Measurements from ENCODE around the gene CLEC4A.
A peak's percentile ranks its signal among the peaks of the same experiment; 100 is the strongest.
"Not testable (repeated sequence)": the region's sequence is repeated elsewhere in the genome, so short reads cannot be mapped to it uniquely, and the experiment has no call there.

CLEC4A gene

GRCh38 chr12:8108808-8109398 is 14.5 kb upstream of the CLEC4A start:
- TF ChIP-seq, protein P1, sequence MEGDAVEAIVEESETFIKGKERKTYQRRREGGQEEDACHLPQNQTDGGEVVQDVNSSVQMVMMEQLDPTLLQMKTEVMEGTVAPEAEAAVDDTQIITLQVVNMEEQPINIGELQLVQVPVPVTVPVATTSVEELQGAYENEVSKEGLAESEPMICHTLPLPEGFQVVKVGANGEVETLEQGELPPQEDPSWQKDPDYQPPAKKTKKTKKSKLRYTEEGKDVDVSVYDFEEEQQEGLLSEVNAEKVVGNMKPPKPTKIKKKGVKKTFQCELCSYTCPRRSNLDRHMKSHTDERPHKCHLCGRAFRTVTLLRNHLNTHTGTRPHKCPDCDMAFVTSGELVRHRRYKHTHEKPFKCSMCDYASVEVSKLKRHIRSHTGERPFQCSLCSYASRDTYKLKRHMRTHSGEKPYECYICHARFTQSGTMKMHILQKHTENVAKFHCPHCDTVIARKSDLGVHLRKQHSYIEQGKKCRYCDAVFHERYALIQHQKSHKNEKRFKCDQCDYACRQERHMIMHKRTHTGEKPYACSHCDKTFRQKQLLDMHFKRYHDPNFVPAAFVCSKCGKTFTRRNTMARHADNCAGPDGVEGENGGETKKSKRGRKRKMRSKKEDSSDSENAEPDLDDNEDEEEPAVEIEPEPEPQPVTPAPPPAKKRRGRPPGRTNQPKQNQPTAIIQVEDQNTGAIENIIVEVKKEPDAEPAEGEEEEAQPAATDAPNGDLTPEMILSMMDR (IDR thresholded peaks at IDR 0.05), result peak; percentile 97
- peaks cover 0 to 25% (median 4%) of the 10 kb centered on the region in 3 donors for H3K36me3 ChIP-seq
- H3K9me3 ChIP-seq, result no peaks in the 10 kb centered on the region
- H3K27ac ChIP-seq, result no peak overlapping the region
- H3K4me3 ChIP-seq, result no peak overlapping the region
- no peaks in the 10 kb centered on the region for H3K4me1 ChIP-seq
- peak; percentile 80 to 82 for DNase-seq
- no peaks in the 10 kb centered on the region for H3K27me3 ChIP-seq
- intact Hi-C loops (cut with DNase I; ENCODE audit: low total_unique reads), result loop anchor here (5.0 kb wide), 1 partner anchor 73 kb away; no protein-coding TSS in a partner anchor

DNA sequence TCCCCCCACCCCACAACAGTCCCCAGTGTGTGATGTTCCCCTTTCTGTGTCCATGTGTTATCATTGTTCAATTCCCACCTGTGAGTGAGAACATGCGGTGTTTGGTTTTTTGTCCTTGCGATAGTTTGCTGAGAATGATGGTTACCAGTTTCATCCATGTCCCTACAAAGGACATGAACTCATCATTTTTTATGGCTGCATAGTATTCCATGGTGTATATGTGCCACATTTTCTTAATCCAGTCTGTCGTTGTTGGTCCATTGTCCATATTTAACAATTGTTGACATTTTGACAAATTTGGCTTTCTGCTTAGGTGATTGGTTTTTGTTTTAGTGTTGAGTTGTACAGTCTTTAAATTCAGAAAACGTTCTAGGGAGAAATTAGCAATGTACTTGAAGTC is 10.3 kb upstream of the CLEC4A start:
- not testable (repeated sequence) for H3K9me3 ChIP-seq, H3K27ac ChIP-seq, DNase-seq, H3K36me3 ChIP-seq, H3K4me1 ChIP-seq, H3K27me3 ChIP-seq, H3K4me3 ChIP-seq
- intact Hi-C loops (cut with DNase I; ENCODE audit: low total_unique reads), result loop anchor here (10.0 kb wide), 1 partner anchor 122 kb away; no protein-coding TSS in a partner anchor

DNA sequence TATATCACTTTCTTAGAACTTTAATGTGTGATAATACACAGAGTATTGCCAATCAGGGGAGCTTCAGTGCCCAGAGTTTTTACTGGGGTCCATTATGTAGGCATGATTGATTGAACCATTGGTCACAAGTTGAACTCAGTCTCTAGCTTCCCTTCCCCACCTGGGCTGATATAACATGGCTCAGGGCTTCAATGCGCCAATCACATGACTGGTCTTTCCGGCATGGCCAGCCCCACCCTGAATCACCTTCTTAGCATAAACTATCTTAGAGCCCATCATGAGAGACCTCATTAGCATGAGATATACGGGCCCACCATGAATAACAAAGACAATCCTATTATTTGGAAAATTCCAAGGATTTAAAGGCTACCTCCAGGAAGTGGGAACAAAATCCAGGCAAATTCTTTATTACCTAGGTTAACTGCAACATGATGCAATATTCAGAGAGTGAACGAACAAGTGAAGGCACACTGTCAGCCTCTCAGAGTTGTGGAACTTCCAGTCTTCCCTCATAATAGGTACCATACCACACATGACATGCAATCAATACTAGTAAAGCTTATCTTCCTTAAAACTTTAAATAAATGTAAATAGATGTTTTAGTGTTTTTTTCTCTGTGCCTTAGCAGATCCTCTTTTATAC is 3.2 kb upstream of the CLEC4A start:
- no peak overlapping the region for H3K4me3 ChIP-seq
- TF ChIP-seq, protein P1 (IDR thresholded peaks at IDR 0.05), result no peak
- H3K27me3 ChIP-seq, result no peaks in the 10 kb centered on the region
- peaks cover 0 to 14% (median 4%) of the 10 kb centered on the region in 3 donors for H3K36me3 ChIP-seq
- DNase-seq, result no peak
- no peaks in the 10 kb centered on the region for H3K9me3 ChIP-seq
- H3K27ac ChIP-seq, result no peak overlapping the region
- no peaks in the 10 kb centered on the region for H3K4me1 ChIP-seq
- intact Hi-C loops (cut with DNase I; ENCODE audit: low total_unique reads), result no loop called here

- intact Hi-C loops (cut with DNase I; ENCODE audit: low total_unique reads), result no loop called here
- Histone ChIP-seq H3K4me3 (no peak overlapping the region), H3K9me3 (no peaks in the 10 kb centered on the region), H3K27me3 (no peaks in the 10 kb centered on the region), H3K27ac (no peak overlapping the region), H3K4me1 (no peaks in the 10 kb centered on the region), H3K36me3 (peaks cover 0 to 25% (median 9%) of the 10 kb centered on the region in 3 donors)
- TF ChIP-seq, protein P1 (IDR thresholded peaks at IDR 0.05), result no peak
- DNase-seq, result no peak
These were observed 3.7 kb downstream of the CLEC4A start for GRCh38 chr12:8127138-8127537.

DNA sequence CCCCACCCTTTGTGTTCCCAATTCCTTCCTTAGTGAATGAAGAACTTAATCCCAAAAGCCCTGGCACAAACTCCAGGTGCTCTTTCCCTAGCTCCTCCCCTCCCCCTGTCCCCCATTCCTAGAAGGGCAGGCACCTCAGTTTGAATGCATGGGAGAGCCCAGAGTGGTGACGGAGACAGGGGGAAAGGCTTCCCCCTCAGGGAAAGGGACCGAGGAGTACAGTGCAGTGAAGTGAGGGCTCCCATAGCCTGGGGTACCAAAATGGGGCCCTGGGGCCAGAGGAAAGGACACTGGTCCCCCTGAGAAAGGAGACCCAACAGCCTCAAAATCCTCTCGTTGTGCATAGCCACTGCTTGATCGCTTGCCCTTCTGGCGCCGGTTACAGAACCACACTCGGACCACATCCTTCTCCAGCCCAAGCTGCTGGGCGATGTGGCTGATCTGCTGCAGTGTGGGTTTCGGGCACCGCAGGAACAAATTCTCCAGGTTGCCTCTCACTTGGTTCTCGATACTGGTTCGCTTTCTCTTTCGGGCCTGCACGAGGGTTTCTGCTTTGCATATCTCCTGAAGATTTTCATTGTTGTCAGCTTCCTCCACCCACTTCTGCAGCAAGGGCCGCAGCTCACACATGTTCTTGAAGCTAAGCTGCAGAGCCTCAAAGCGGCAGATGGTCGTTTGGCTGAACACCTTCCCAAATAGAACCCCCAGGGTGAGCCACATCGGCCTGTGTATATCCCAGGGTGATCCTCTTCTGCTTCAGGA is 10.4 kb downstream of the CLEC4A start:
- intact Hi-C loops (cut with DNase I; ENCODE audit: low total_unique reads); H3K27me3 ChIP-seq; DNase-seq; H3K4me1 ChIP-seq; H3K27ac ChIP-seq; H3K9me3 ChIP-seq; H3K4me3 ChIP-seq: not testable (repeated sequence)
- peaks cover 0 to 44% (median 11%) of the 10 kb centered on the region in 3 donors for H3K36me3 ChIP-seq

- H3K4me3 ChIP-seq; H3K9me3 ChIP-seq; H3K27me3 ChIP-seq; intact Hi-C loops (cut with DNase I; ENCODE audit: low total_unique reads); DNase-seq; H3K4me1 ChIP-seq; H3K27ac ChIP-seq: not testable (repeated sequence)
- peaks cover 1 to 37% (median 11%) of the 10 kb centered on the region in 3 donors for H3K36me3 ChIP-seq
These were observed 11.0 kb downstream of the CLEC4A start for GRCh38 chr12:8134398-8134930.

DNA sequence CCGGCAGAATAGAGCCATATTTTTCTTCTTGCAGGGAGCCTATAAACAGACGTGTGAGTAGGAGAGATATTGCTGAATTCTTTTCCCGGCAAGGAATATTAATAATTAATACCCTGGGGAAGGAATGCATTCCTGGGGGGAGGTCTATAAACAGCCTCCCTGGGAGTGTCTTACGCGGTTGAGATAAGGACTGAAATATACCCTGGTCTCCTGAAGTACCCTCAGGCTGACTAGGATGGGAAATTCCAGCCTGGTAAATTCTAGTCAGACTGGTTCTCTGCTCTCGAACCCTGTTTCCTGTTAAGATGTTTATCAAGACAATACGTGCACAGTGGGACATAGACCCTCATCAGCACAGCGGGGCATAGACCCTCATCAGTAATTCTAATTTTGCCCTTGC is 18.2 kb downstream of the CLEC4A start:
- H3K9me3 ChIP-seq; H3K27ac ChIP-seq; intact Hi-C loops (cut with DNase I; ENCODE audit: low total_unique reads); H3K27me3 ChIP-seq; H3K4me3 ChIP-seq; DNase-seq: not testable (repeated sequence)
- Histone ChIP-seq H3K36me3 (peaks cover 9 to 14% (median 14%) of the 10 kb centered on the region in 3 donors), H3K4me1 (peaks cover 0 to 14% (median 8%) of the 10 kb centered on the region in 4 donors)
